Measurements from ENCODE around the gene RET. TPM values are rescaled to one million over a fixed set of nuclear protein-coding genes. Genes with fewer than 3 reads are reported as not detected.

RET gene
- total and polyA plus RNA-seq, 2 of the 13 experiments (the other 11 are each of a cell fraction or from before 2014, with no cell fraction given): 0.02 TPM; not detected in 1

DNA sequence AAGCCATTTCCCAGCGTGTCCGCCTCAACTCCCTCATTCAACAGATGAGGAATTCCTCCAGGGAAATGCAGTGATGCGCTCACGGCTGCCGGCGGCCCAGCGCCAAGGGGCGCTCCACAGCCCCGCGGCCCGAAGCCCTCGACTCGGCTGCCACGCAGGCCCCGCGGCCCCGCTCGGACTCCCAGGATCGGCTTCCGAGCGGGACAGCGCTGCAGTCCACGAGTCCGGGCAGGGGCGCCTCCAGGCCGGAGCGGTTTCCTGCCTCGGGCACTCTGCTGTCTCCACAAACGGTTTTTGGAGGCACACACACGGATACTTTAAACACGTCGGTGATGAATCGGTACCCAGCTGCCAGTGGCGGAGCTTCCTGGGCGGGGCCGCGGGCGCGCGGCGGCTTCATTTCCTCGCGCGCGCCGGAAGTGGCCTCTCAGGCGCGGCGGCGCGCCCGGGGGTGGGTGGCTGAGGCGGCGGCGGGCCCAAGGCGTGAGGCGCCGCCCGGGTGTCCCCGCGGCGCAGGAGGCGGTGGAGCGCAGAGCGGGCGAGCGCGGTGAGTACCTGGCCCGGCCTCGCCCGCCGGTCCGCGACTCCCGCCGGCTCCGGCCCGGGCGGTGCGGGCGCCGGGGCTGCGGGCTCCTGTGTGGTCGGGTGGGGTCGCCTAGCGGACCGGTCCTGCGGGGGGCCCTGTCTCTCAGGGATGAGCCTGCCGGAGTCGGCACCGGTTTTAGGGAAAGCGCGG is 61.3 kb downstream of the RET start, which contains the start of gene CSGALNACT2 (continued):
- TF ChIP-seq ESRRA (CRISPR knock-in tag; IDR thresholded peaks at IDR 0.05; ENCODE audit: low read depth): no peak; the same call in 1 of the 2 replicates
- peak; percentile 47; the same call in 1 of the 2 replicates for TF ChIP-seq ZNF431 (CRISPR knock-in tag; IDR thresholded peaks at IDR 0.05; ENCODE audit: borderline replicate concordance, low read depth)
- TF ChIP-seq ZNF235 (CRISPR knock-in tag; IDR thresholded peaks at IDR 0.05; ENCODE audit: borderline replicate concordance): peak; percentile 92
- TF ChIP-seq YEATS4 (CRISPR knock-in tag; IDR thresholded peaks at IDR 0.05; ENCODE audit: borderline replicate concordance): peak; percentile 87; the same call in 1 of the 2 replicates
- peak; percentile 82; the same call in 1 of the 2 replicates for TF ChIP-seq KDM5B (CRISPR knock-in tag; IDR thresholded peaks at IDR 0.05; ENCODE audit: borderline replicate concordance)
- TF ChIP-seq MED13 (CRISPR knock-in tag; IDR thresholded peaks at IDR 0.05): 0 out of 2 replicates have a peak, but pooled peaks have one; percentile 20
- 0 out of 2 replicates have a peak, but pooled peaks have one; percentile 45 for TF ChIP-seq PHF21A (CRISPR knock-in tag; IDR thresholded peaks at IDR 0.05)
- peak; percentile 49; the same call in 1 of the 2 replicates for TF ChIP-seq TAF1 (CRISPR knock-in tag; IDR thresholded peaks at IDR 0.05)
- TF ChIP-seq ZNF703 (CRISPR knock-in tag; IDR thresholded peaks at IDR 0.05; ENCODE audit: borderline replicate concordance): no peak
- TF ChIP-seq, protein P1, sequence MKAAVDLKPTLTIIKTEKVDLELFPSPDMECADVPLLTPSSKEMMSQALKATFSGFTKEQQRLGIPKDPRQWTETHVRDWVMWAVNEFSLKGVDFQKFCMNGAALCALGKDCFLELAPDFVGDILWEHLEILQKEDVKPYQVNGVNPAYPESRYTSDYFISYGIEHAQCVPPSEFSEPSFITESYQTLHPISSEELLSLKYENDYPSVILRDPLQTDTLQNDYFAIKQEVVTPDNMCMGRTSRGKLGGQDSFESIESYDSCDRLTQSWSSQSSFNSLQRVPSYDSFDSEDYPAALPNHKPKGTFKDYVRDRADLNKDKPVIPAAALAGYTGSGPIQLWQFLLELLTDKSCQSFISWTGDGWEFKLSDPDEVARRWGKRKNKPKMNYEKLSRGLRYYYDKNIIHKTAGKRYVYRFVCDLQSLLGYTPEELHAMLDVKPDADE (CRISPR knock-in tag; IDR thresholded peaks at IDR 0.05): 0 out of 2 replicates have a peak, but pooled peaks have one; percentile 60
- TF ChIP-seq ZFYVE20 (CRISPR knock-in tag; IDR thresholded peaks at IDR 0.05; ENCODE audit: borderline replicate concordance, low read depth): no peak
- peak; percentile 55; the same call in 1 of the 2 replicates for TF ChIP-seq KDM5A (IDR thresholded peaks at IDR 0.05; ENCODE audit: borderline replicate concordance, low read length)
- TF ChIP-seq ARHGAP35 (CRISPR knock-in tag; IDR thresholded peaks at IDR 0.05; ENCODE audit: borderline replicate concordance): peak; percentile 40; the same call in 1 of the 2 replicates
- TF ChIP-seq MXD4 (CRISPR knock-in tag; IDR thresholded peaks at IDR 0.05): peak; percentile 20; the same call in 1 of the 2 replicates
- no peak for TF ChIP-seq PPARG (CRISPR knock-in tag; conservative IDR thresholded peaks at IDR 0.05)
- TF ChIP-seq, protein P2, sequence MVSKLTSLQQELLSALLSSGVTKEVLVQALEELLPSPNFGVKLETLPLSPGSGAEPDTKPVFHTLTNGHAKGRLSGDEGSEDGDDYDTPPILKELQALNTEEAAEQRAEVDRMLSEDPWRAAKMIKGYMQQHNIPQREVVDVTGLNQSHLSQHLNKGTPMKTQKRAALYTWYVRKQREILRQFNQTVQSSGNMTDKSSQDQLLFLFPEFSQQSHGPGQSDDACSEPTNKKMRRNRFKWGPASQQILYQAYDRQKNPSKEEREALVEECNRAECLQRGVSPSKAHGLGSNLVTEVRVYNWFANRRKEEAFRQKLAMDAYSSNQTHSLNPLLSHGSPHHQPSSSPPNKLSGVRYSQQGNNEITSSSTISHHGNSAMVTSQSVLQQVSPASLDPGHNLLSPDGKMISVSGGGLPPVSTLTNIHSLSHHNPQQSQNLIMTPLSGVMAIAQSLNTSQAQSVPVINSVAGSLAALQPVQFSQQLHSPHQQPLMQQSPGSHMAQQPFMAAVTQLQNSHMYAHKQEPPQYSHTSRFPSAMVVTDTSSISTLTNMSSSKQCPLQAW (CRISPR knock-in tag; IDR thresholded peaks at IDR 0.05): 0 out of 2 replicates have a peak, but pooled peaks have one; percentile 31
- TF ChIP-seq, protein P3, sequence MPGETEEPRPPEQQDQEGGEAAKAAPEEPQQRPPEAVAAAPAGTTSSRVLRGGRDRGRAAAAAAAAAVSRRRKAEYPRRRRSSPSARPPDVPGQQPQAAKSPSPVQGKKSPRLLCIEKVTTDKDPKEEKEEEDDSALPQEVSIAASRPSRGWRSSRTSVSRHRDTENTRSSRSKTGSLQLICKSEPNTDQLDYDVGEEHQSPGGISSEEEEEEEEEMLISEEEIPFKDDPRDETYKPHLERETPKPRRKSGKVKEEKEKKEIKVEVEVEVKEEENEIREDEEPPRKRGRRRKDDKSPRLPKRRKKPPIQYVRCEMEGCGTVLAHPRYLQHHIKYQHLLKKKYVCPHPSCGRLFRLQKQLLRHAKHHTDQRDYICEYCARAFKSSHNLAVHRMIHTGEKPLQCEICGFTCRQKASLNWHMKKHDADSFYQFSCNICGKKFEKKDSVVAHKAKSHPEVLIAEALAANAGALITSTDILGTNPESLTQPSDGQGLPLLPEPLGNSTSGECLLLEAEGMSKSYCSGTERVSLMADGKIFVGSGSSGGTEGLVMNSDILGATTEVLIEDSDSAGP (CRISPR knock-in tag; IDR thresholded peaks at IDR 0.05; ENCODE audit: borderline replicate concordance): peak; percentile 64; the same call in 1 of the 2 replicates
- TF ChIP-seq ZBTB8A (CRISPR knock-in tag; IDR thresholded peaks at IDR 0.05; ENCODE audit: borderline replicate concordance, low read depth): no peak
- no peak for TF ChIP-seq MTA3 (CRISPR knock-in tag; IDR thresholded peaks at IDR 0.05)
- no peak for TF ChIP-seq ZFP62 (CRISPR knock-in tag; IDR thresholded peaks at IDR 0.05)
- TF ChIP-seq, protein P4, sequence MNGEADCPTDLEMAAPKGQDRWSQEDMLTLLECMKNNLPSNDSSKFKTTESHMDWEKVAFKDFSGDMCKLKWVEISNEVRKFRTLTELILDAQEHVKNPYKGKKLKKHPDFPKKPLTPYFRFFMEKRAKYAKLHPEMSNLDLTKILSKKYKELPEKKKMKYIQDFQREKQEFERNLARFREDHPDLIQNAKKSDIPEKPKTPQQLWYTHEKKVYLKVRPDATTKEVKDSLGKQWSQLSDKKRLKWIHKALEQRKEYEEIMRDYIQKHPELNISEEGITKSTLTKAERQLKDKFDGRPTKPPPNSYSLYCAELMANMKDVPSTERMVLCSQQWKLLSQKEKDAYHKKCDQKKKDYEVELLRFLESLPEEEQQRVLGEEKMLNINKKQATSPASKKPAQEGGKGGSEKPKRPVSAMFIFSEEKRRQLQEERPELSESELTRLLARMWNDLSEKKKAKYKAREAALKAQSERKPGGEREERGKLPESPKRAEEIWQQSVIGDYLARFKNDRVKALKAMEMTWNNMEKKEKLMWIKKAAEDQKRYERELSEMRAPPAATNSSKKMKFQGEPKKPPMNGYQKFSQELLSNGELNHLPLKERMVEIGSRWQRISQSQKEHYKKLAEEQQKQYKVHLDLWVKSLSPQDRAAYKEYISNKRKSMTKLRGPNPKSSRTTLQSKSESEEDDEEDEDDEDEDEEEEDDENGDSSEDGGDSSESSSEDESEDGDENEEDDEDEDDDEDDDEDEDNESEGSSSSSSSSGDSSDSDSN (CRISPR knock-in tag; IDR thresholded peaks at IDR 0.05): peak; percentile 65; the same call in 1 of the 2 replicates
- TF ChIP-seq TOPORS (CRISPR knock-in tag; IDR thresholded peaks at IDR 0.05): 0 out of 2 replicates have a peak, but pooled peaks have one; percentile 18

Measured in HepG2 (cell line).